ENCODE measurements around the gene MLPH.

The MLPH gene

DNA sequence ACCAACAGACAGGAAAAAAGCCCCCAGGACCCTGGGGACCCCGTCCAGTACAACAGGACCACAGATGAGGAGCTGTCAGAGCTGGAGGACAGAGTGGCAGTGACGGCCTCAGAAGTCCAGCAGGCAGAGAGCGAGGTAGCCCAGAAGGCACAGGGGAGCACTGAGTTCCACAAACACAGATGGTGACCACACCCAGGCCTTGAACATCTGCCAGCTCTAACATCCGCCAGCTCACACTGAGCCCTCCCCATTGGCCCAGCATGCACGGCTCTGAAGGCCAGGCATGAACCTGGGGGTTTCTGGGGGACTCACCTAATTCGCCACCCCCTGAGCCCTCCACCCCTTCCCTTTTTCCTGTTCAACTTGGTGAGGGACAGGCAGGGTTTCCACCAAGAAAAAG, 53.8 kb downstream of the MLPH start:
- H3K27ac ChIP-seq, result peak overlapping the region; percentile 26; the same call in 1 of the 2 replicates
- TF ChIP-seq, protein P1, sequence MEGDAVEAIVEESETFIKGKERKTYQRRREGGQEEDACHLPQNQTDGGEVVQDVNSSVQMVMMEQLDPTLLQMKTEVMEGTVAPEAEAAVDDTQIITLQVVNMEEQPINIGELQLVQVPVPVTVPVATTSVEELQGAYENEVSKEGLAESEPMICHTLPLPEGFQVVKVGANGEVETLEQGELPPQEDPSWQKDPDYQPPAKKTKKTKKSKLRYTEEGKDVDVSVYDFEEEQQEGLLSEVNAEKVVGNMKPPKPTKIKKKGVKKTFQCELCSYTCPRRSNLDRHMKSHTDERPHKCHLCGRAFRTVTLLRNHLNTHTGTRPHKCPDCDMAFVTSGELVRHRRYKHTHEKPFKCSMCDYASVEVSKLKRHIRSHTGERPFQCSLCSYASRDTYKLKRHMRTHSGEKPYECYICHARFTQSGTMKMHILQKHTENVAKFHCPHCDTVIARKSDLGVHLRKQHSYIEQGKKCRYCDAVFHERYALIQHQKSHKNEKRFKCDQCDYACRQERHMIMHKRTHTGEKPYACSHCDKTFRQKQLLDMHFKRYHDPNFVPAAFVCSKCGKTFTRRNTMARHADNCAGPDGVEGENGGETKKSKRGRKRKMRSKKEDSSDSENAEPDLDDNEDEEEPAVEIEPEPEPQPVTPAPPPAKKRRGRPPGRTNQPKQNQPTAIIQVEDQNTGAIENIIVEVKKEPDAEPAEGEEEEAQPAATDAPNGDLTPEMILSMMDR (conservative IDR thresholded peaks at IDR 0.05), result no peak
- no peak for TF ChIP-seq ZFX (IDR thresholded peaks at IDR 0.05)

DNA sequence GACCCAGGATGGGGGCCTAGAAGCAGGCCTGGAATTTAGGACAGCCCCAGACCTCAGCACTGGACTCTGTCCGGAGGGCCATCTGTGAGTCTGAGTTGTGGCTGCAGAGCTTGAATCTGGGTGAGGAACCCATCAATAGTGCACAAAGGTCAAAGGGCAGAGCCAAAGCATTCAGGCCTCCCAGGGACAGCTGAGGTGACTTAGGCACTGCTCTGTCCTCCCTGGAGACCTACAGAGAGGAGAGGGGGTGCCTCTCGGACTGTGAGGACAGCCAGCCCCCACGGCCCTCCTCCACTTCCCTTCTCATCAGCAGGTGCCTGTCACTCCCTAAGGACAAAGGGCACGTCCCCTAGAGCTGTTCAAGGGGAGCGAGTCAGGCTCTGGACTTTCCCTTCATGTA, 54.2 kb downstream of the MLPH start:
- peak overlapping the region; percentile 26; the same call in 1 of the 2 replicates for H3K27ac ChIP-seq
- no peak for TF ChIP-seq ZFX (IDR thresholded peaks at IDR 0.05)
- TF ChIP-seq, protein P1 (conservative IDR thresholded peaks at IDR 0.05), result no peak

DNA sequence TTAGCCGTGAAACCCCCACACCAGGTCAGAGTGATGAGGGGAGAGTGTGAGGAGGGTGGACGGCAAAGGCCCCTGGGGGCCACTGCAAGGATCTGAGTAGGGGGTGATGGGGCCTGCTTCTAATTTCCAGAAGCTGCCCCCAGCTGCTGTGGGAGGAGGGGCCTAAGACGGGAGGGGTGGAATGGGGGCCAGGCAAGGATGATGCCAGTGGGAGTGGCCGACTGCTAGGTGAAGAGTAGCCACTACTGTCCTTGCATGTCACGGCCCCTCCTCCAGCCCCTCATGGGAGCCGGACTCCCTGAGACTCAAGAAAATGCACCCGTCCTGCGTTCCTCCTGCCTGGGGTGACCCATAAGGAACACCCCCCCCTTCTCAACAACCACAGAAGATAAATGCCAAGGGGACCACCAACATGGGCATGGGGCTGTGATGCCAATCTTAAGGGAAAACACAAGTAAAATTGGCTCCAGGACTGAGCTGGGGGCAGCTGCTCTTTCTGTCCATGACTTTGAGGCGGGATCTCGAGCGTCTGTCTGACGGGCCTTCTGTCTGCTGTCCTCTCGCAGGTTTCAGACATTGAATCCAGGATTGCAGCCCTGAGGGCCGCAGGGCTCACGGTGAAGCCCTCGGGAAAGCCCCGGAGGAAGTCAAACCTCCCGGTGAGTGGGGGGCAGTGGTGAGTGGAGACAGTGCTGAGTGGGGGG, 55.1 kb downstream of the MLPH start:
- H3K27ac ChIP-seq, result no peak overlapping the region
- no peak for TF ChIP-seq ZFX (IDR thresholded peaks at IDR 0.05)
- TF ChIP-seq, protein P1 (conservative IDR thresholded peaks at IDR 0.05), result no peak

DNA sequence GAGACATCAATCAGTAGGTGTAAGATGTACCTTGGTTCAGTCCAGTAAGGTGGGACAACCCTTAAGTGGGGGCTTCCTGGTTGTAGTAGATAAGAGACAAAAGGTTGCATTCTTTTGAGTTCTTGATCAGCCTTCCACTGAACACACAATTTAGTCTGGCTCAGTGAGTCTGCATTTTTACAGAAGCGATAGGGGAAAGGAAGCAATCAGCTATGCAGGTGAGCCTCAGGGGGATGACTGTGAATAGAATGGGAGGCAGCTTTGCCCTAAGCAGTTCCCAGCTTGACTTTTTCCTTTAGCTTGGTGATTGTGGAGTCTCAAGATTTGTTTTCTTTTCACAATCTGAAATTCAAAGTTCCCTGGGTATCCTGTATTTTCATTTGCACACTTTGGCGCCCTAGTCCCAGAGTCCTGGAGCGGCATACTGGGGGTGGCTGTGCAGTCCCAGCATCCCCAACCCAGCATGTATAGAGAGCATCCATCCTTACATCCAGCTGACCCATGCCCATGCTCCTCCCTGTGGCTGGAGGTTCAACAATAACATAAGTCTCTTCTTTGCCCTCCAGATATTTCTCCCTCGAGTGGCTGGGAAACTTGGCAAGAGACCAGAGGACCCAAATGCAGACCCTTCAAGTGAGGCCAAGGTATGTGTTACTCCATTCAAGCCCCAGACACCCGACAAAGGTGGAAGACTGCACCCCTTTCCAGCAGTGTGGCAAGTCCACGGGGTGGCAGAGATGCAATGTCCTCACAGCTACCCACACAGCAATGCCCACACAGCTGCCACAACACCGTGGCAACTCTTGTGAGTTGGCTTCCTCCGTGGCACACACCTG, 59.2 kb downstream of the MLPH start:
- H3K27ac ChIP-seq, result no peak overlapping the region
- TF ChIP-seq, protein P1 (conservative IDR thresholded peaks at IDR 0.05), result no peak
- no peak for TF ChIP-seq ZFX (IDR thresholded peaks at IDR 0.05)

DNA sequence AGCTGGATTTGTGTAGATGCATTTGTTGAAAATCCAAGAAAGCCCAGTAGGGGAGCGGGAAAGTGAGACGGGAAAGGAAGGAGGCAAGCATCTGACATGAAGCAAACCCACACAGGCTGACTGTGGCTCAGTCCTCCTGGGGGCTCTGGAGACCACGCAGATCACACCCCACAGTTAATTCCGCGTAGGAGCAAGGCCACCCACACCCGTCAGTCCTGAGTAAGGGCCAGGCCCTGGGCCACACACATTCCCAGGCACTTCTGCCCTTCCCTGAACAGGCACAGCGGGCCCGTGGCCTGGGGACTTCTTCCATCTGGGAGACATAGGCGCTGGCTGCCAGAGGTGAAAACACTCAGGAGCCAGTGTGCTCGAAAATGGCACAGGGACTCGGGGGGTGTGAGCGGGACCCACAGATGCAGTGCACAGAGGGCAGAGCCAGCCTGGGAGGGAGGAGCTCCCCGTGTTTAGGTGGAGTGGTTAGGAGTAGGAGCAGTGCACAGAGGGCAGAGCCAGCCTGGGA, 59.9 kb downstream of the MLPH start:
- no peak for TF ChIP-seq ZFX (IDR thresholded peaks at IDR 0.05)
- TF ChIP-seq, protein P1 (conservative IDR thresholded peaks at IDR 0.05), result no peak
- no peak overlapping the region for H3K27ac ChIP-seq

GRCh38 chr2:237547841-237548416, 60.9 kb downstream of the MLPH start:
- H3K27ac ChIP-seq, result no peak overlapping the region
- no peak for TF ChIP-seq ZFX (IDR thresholded peaks at IDR 0.05)
- TF ChIP-seq, protein P1 (conservative IDR thresholded peaks at IDR 0.05), result no peak

Data from C4-2B (cell line).